Measurements from ENCODE around the gene TDRD10. TPM values are rescaled to one million over a fixed set of nuclear protein-coding genes. Genes with fewer than 3 reads are reported as not detected.

Gene TDRD10
- total and polyA plus RNA-seq, 2 of the 8 experiments (the other 6 are each of a cell fraction or from before 2014, with no cell fraction given), result 0.15 to 0.27 TPM

DNA sequence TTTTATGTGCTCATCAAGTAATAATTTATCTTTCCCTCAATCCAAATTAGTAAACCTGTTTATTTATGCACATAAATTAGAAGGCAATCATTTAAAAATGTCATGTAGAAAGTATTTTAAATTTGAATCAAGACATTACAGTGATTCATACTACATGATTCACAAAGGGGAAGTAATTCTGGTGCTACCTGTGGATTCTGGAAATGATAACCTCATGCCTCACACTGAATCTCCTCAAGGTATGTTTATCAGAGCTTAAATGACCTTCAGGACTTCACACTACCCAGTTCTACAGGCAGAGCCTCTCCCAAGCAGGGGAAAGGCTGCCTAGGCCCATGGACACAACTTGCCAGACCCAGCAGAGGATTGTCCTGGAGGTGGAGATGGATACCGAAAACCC lies 25.2 kb upstream of the TDRD10 start:
- H2AK5ac ChIP-seq (ENCODE audit: low read depth, low read length), result no peak overlapping the region
- no peak overlapping the region for H2AFZ ChIP-seq (ENCODE audit: low read length)
- no peak overlapping the region for H3K4me2 ChIP-seq (ENCODE audit: insufficient read depth in 1 of 2, low read depth in 2 of 2, low read length in 2 of 2)
- 94% methylated on average over 1 of the region's 1 CpG; no CpG with 5 or more reads in 1 of the 2 experiments for WGBS, 2 experiments (ENCODE audit: extremely low coverage in 1 of 2, insufficient coverage in 1 of 2, insufficient read length in 1 of 2, insufficient replicate concordance in 2 of 2, low coverage in 1 of 2, low lambda C conversion rate in 2 of 2, missing lambda C conversion rate in 1 of 2)
- no peak overlapping the region for H3K4me3 ChIP-seq (ENCODE audit: extremely low read depth in 1 of 4, insufficient read depth in 2 of 4, low read depth in 3 of 4, low read length in 4 of 4)
- no peaks in the 10 kb centered on the region for H4K20me1 ChIP-seq (replicated peaks in 1 of 2; ENCODE audit: control insufficient read depth in 1 of 2, insufficient read depth in 2 of 2, low read length in 2 of 2)
- H3K36me3 ChIP-seq (ENCODE audit: control insufficient read depth in 2 of 4, insufficient read depth in 4 of 4, low read length in 3 of 4), result no peaks in the 10 kb centered on the region
- H3K4ac ChIP-seq (replicated peaks; ENCODE audit: insufficient read length, low read depth, low read length), result no peak overlapping the region
- CTCF ChIA-PET (ENCODE audit: partially characterized antibody), result interaction anchor here (0.7 to 1.0 kb wide), 5 partner anchors 30 to 402 kb away, joined by 3 to 5 read pairs (median 3); no protein-coding TSS in a partner anchor
- H2BK12ac ChIP-seq (ENCODE audit: low read depth, low read length), result no peak overlapping the region
- DNase-seq (ENCODE audit: low read depth in 1 of 2, low spot score in 2 of 2) (no peak), FAIRE-seq (no peak)
- H3K23ac ChIP-seq (ENCODE audit: insufficient read length), result no peak overlapping the region
- H3K14ac ChIP-seq (ENCODE audit: insufficient read length), result no peak overlapping the region
- TF ChIP-seq EP300 (IDR thresholded peaks at IDR 0.05; ENCODE audit: borderline replicate concordance in 1 of 2, low read depth in 2 of 2, low read length in 2 of 2), result no peak
- TF ChIP-seq RAD21 (IDR thresholded peaks at IDR 0.05 in 1 of 2, conservative IDR thresholded peaks at IDR 0.05 in 1 of 2; ENCODE audit: low read depth in 2 of 2, low read length in 2 of 2), result no peak
- TF ChIP-seq CREB1 (IDR thresholded peaks at IDR 0.05), result no peak
- H3K9me3 ChIP-seq (ENCODE audit: insufficient read depth in 2 of 2, low read depth in 1 of 2, low read length in 1 of 2), result no peaks in the 10 kb centered on the region
- no peak overlapping the region for H4K5ac ChIP-seq (ENCODE audit: insufficient read length, low read depth, low read length)
- H3K18ac ChIP-seq (ENCODE audit: extremely low read depth, low read length), result no peak overlapping the region
- H3K27me3 ChIP-seq (replicated peaks in 1 of 4; ENCODE audit: control insufficient read depth in 3 of 4, extremely low read depth in 1 of 4, insufficient read depth in 3 of 4, low read length in 3 of 4), result no peaks in the 10 kb centered on the region
- no peak overlapping the region for H2BK120ac ChIP-seq (replicated peaks; ENCODE audit: low read depth, low read length)
- no peak overlapping the region for H2BK15ac ChIP-seq (ENCODE audit: low read length)
- H3K27ac ChIP-seq (ENCODE audit: low read depth, low read length), result no peak overlapping the region
- no peak overlapping the region for H4K8ac ChIP-seq (ENCODE audit: extremely low read depth, insufficient read depth, low read length)
- no peaks in the 10 kb centered on the region for H3K23me2 ChIP-seq (ENCODE audit: low read depth, low read length)
- no peak overlapping the region for H2BK5ac ChIP-seq (ENCODE audit: low read depth, low read length)
- H2BK20ac ChIP-seq (ENCODE audit: low read length), result no peak overlapping the region
- no peaks in the 10 kb centered on the region for H3K79me2 ChIP-seq (ENCODE audit: control insufficient read depth in 1 of 2, insufficient read depth in 2 of 2, low read length in 2 of 2)
- no peak overlapping the region for H3K56ac ChIP-seq (replicated peaks; ENCODE audit: insufficient read length, low read depth, low read length)
- no peaks in the 10 kb centered on the region for H3K79me1 ChIP-seq (ENCODE audit: low read depth, low read length)
- no peaks in the 10 kb centered on the region; a peak in 1 of 7 replicates for H3K4me1 ChIP-seq (replicated peaks in 1 of 4; ENCODE audit: control insufficient read depth in 3 of 4, insufficient read depth in 4 of 4, low read length in 3 of 4)
- no peak overlapping the region for H4K91ac ChIP-seq (replicated peaks; ENCODE audit: insufficient read length, low read length)
- H3K9ac ChIP-seq (replicated peaks in 1 of 4; ENCODE audit: extremely low read depth in 1 of 4, low read depth in 3 of 4, low read length in 3 of 4), result no peak overlapping the region
- POLR2A ChIA-PET (ENCODE audit: partially characterized antibody), result interaction anchor here (0.6 kb wide), 1 partner anchor 460 kb away, joined by 3 read pairs; the partner anchor contains the start of gene PMVK

Measured in H1 (cell line).